Gastroesophageal sphincter (tissue), 4 donors: ENCODE data around the gene R3HCC1L. TPM values are rescaled to one million over a fixed set of nuclear protein-coding genes. Genes with fewer than 3 reads are reported as not detected.

Source experiments
- ATAC-seq: fragments of 150-250 bp; one replicate; pipeline ENCODE4 v1.9.1; 2016; ENCODE audit warnings: mild to moderate bottlenecking, moderate library complexity
- H3K27ac ChIP-seq, 4 donors: fragments of 200-600 bp; sonication (generic) in 3 of 4; 1 replicate in 3 of 4; 2 replicates in 1 of 4; pipeline ENCODE4 v1.5.1; 2016 to 2019
- H3K27me3 ChIP-seq: fragments of 200-600 bp; sonication (generic); one replicate; pipeline ENCODE4 v1.5.1; 2019
- H3K36me3 ChIP-seq, 2 donors: fragments of 200-600 bp; sonication (generic); one replicate each; pipeline ENCODE4 v1.5.1; 2019; ENCODE audit warnings: control low read depth in 1 of 2
- H3K4me1 ChIP-seq, 3 donors: fragments of 200-600 bp; sonication (generic); 1 replicate in 2 of 3; 2 replicates in 1 of 3; pipeline ENCODE4 v1.5.1; 2016 to 2019; ENCODE audit warnings: control low read depth in 2 of 3
- H3K4me3 ChIP-seq, 2 donors: fragments of 200-600 bp; sonication (generic); one replicate each; pipeline ENCODE4 v1.5.1; 2019; ENCODE audit warnings: mild to moderate bottlenecking in 1 of 2, moderate library complexity in 1 of 2
- H3K9me3 ChIP-seq, 3 donors: fragments of 200-600 bp; sonication (generic); one replicate each; pipeline ENCODE4 v1.5.1; 2017 to 2019; ENCODE audit warnings: control low read depth in 2 of 3
- EP300 ChIP-seq: sonication (generic); formaldehyde crosslinking; IDR thresholded peaks from one replicate; pipeline ENCODE4 v1.6.1; 2017; ENCODE audit warnings: antibody characterized with exemption, mild to moderate bottlenecking
- POLR2A ChIP-seq, 2 donors: fragments of 450-650 bp; IDR thresholded peaks; one replicate each; pipeline ENCODE4 v1.6.1; 2017; ENCODE audit warnings: antibody characterized with exemption in 2 of 2, mild to moderate bottlenecking in 2 of 2, moderate library complexity in 1 of 2
- POLR2AphosphoS5 ChIP-seq: sonication (generic); formaldehyde crosslinking; IDR thresholded peaks from one replicate; pipeline ENCODE4 v1.6.1; 2017; ENCODE audit warnings: antibody characterized with exemption
- WGBS, 2 donors: methylation state at CpG; one replicate each; pipeline ENCODE4 v1.1.5; 2018; ENCODE audit warnings: low coverage in 1 of 2; 5-methylcytosine and 5-hydroxymethylcytosine counted together
- total RNA-seq, 4 donors: library from RNA; depleted of rRNA; stranded (reverse); fragments of >200 nt; gene quantifications; one replicate each; pipeline ENCODE4 v1.1.0, GENCODE V29; 2016
- TF ChIP-seq, protein P1 (sequence below), 4 experiments: fragments of 200-600 bp in 2 of 4; fragments of 450-650 bp in 2 of 4; sonication (generic) in 1 of 4; IDR thresholded peaks; one replicate each; pipeline ENCODE4 v1.5.1; 2017 to 2019; ENCODE audit warnings: antibody characterized with exemption in 4 of 4, mild to moderate bottlenecking in 2 of 4, moderate library complexity in 2 of 4

Gene R3HCC1L
- total RNA-seq, 4 donors from 2014 or later: 9.0 to 15.4 (median 13.7) TPM

DNA sequence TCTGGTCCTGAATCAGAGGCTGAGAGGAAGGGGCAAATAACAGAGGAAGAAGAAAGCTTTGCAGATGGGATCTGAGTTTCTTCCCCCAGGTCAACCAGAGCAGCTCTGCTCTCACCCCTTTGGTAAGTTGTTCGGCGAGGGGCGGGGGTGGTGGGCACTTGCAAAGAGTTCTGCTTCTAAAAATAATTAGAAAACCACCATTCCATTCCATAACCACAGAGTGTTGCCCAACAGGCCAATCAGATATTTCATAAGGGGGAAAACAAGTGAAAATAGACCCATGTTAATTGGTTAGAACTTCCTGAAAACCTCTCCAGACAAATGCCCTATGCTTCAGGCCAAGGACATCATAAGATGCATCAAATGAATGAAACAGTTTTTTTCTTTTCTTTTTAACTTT, 43.6 kb upstream of the R3HCC1L start:
- no peak overlapping the region for H3K4me3 ChIP-seq
- H3K27ac ChIP-seq: no peak overlapping the region
- TF ChIP-seq POLR2AphosphoS5 (no peak), POLR2A (IDR thresholded peaks at IDR 0.05) (no peak), EP300 (no peak)
- TF ChIP-seq, protein P1, sequence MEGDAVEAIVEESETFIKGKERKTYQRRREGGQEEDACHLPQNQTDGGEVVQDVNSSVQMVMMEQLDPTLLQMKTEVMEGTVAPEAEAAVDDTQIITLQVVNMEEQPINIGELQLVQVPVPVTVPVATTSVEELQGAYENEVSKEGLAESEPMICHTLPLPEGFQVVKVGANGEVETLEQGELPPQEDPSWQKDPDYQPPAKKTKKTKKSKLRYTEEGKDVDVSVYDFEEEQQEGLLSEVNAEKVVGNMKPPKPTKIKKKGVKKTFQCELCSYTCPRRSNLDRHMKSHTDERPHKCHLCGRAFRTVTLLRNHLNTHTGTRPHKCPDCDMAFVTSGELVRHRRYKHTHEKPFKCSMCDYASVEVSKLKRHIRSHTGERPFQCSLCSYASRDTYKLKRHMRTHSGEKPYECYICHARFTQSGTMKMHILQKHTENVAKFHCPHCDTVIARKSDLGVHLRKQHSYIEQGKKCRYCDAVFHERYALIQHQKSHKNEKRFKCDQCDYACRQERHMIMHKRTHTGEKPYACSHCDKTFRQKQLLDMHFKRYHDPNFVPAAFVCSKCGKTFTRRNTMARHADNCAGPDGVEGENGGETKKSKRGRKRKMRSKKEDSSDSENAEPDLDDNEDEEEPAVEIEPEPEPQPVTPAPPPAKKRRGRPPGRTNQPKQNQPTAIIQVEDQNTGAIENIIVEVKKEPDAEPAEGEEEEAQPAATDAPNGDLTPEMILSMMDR (IDR thresholded peaks at IDR 0.05): no peak
- H3K36me3 ChIP-seq: no peaks in the 10 kb centered on the region
- H3K4me1 ChIP-seq: no peaks in the 10 kb centered on the region
- H3K9me3 ChIP-seq: no peaks in the 10 kb centered on the region
- no peak for ATAC-seq
- H3K27me3 ChIP-seq: peaks cover 62% of the 10 kb centered on the region
- WGBS, 2 donors: 90% methylated on average over 2 of the region's 3 CpGs; no CpG with 5 or more reads in 1 of the 2 donors

DNA sequence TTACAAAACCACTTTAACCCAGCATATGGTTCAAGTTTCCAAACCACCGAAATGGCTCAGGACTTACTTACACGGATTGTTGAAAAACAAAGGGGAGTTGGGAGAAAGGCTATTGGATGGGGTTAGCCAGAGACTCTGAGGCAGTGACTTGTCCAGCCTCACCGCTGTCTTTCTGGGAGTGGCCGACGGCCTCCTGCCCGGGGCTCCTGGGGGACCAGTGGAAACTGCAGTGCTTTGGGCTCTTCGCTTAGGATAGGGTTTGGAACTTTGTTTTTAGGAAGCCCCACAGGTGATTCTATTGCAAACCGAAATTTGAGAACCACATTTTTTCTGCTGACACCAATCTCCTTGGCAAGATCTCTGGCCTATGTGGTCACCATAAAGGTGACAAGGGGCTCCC, 38.1 kb upstream of the R3HCC1L start:
- H3K36me3 ChIP-seq: no peaks in the 10 kb centered on the region
- no peaks in the 10 kb centered on the region for H3K9me3 ChIP-seq
- no peak for TF ChIP-seq POLR2A (IDR thresholded peaks at IDR 0.05)
- TF ChIP-seq, protein P1 (IDR thresholded peaks at IDR 0.05): no peak
- TF ChIP-seq EP300: no peak
- no peak for TF ChIP-seq POLR2AphosphoS5
- WGBS, 2 donors: 61% methylated on average over 8 of the region's 8 CpGs; no CpG with 5 or more reads in 1 of the 2 donors
- no peaks in the 10 kb centered on the region for H3K4me1 ChIP-seq
- no peak for ATAC-seq
- H3K27me3 ChIP-seq: peaks cover 22% of the 10 kb centered on the region
- no peak overlapping the region for H3K4me3 ChIP-seq
- H3K27ac ChIP-seq: no peak overlapping the region

DNA sequence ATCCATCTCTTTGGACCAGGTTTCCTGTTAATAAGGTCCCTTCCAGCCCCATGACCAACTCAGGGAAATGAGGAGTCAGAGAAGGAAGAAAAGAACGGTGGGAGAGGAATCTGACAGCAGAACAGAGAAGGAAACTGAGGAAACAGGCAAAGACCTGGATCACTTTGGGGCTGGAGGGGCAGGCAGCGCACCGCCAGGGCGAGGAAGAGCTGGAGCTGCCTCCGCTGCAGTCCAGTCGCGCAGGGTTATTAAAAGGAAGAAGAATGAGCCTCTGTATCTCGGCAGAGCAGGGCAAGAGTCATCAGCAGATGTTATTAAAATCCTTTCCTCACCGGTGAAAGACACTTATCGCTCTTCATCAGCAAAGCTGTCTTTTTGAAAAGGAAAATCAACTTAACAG, 37.7 kb upstream of the R3HCC1L start:
- no peak for ATAC-seq
- Histone ChIP-seq H3K4me3 (no peak overlapping the region), H3K9me3 (no peaks in the 10 kb centered on the region), H3K27me3 (peaks cover 18% of the 10 kb centered on the region), H3K27ac (no peak overlapping the region), H3K36me3 (no peaks in the 10 kb centered on the region), H3K4me1 (no peaks in the 10 kb centered on the region)
- no peak for TF ChIP-seq POLR2A (IDR thresholded peaks at IDR 0.05)
- TF ChIP-seq EP300: no peak
- no peak for TF ChIP-seq POLR2AphosphoS5
- TF ChIP-seq, protein P1 (IDR thresholded peaks at IDR 0.05): no peak
- WGBS, 2 donors: 47 to 59% methylated on average over 4 to 7 of the region's 10 CpGs

DNA sequence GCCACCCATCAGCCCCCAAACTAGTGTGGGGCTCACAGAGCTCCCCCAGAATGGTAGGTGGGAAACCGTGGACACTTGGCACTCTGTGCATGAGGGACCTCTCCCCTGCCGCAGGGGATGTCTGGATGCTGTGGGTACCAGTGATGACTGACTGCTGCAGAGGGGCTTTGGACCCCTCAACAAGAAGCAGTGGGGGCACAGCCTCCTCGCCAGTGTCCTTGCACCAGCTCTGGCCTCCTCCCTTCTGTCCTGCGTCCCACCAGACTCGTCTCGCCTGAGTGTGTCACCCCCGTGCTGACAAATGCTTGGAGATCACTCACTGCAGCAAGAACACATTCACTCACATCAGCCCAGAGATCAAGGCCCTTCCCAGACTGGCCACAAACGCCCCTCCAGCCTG, 37.3 kb upstream of the R3HCC1L start:
- ATAC-seq: no peak
- Histone ChIP-seq H3K4me3 (no peak overlapping the region), H3K27me3 (peaks cover 18% of the 10 kb centered on the region), H3K36me3 (no peaks in the 10 kb centered on the region), H3K4me1 (no peaks in the 10 kb centered on the region), H3K27ac (no peak overlapping the region), H3K9me3 (no peaks in the 10 kb centered on the region)
- no peak for TF ChIP-seq POLR2AphosphoS5
- no peak for TF ChIP-seq POLR2A (IDR thresholded peaks at IDR 0.05)
- TF ChIP-seq, protein P1 (IDR thresholded peaks at IDR 0.05): no peak
- no peak for TF ChIP-seq EP300
- no CpG with 5 or more reads among the region's 8 CpGs for WGBS, 2 donors

DNA sequence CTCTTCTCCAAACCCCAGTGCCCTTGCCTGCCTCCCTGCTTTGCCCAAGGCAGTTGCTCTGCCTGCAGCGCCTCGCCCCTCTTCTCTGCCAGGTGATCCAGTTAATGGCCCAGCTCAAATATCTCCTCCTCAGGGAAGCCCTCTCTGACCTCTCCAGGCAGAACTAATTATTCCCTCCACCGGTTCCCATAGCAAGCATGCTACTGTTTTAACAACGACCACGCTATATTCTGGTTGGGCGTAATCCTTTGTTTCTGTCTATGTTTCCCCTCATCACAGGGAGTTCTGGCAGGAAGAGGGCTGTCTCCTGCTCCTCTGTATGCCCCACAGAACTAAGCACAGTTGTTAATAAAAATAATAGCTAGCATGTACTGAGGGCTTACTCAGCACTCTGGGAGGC, 36.8 kb upstream of the R3HCC1L start:
- Histone ChIP-seq H3K36me3 (no peaks in the 10 kb centered on the region), H3K9me3 (no peaks in the 10 kb centered on the region), H3K27ac (no peak overlapping the region), H3K4me1 (no peaks in the 10 kb centered on the region), H3K27me3 (peaks cover 18% of the 10 kb centered on the region), H3K4me3 (no peak overlapping the region)
- 26 to 37% methylated on average over 5 of the region's 6 CpGs for WGBS, 2 donors
- no peak for ATAC-seq
- TF ChIP-seq, protein P1 (IDR thresholded peaks at IDR 0.05): no peak
- no peak for TF ChIP-seq POLR2A (IDR thresholded peaks at IDR 0.05)
- no peak for TF ChIP-seq POLR2AphosphoS5
- no peak for TF ChIP-seq EP300
